ENCODE measurements around the gene UGGT2.

GRCh38 chr13:95874286-95874685 is 178.9 kb downstream of the UGGT2 start:
- TF ChIP-seq CTCF (IDR thresholded peaks at IDR 0.05; ENCODE audit: low read length): no peak
- TF ChIP-seq EZH2 (IDR thresholded peaks at IDR 0.05; ENCODE audit: borderline replicate concordance, low read length): no peak

Measured in OCI-LY1 (cell line).